ENCODE data around the gene TCF20.

DNA sequence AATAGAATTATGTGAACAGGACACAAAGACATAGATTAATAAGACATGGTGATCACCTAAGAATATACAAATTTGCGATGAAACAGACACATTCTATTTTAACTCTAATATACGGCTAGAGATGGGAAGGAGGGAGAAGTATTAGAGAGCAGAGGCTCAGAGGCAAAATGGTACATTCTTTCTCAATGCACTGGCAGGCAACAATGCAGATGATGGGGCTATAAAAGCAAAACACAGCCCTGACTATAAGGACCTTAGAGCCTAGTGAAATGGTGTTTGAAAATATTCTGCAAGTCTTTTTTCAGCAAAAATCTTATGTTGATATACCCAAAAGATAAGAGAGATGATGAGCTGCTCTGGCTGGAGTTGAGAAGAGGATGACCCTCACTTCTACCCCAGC, 13.1 kb downstream of the TCF20 start:
- TF ChIP-seq CTCF (IDR thresholded peaks at IDR 0.05) (no peak), EZH2 (IDR thresholded peaks at IDR 0.05; ENCODE audit: borderline replicate concordance, insufficient read depth, low read depth, low read length, poor library complexity, severe bottlenecking) (no peak)

All from B cell (primary cell).